Endometrium (tissue), 2 donors: ENCODE data around the gene MALT1.
"Not testable (repeated sequence)": the region's sequence is repeated elsewhere in the genome, so short reads cannot be mapped to it uniquely, and the experiment has no call there.

Source experiments
- FAIRE-seq: peaks from 2 replicates; lab custom pipeline; 2012; peaks lifted over from hg19 to GRCh38; lab: Jason Lieb, UNC
- donor health status: control.
- donor health status: control.

The MALT1 gene

GRCh38 chr18:58732471-58732870 is 61.2 kb downstream of the MALT1 start:
- no peak for FAIRE-seq

- FAIRE-seq = no peak
These were observed 62.6 kb downstream of the MALT1 start for GRCh38 chr18:58733866-58734265.

DNA sequence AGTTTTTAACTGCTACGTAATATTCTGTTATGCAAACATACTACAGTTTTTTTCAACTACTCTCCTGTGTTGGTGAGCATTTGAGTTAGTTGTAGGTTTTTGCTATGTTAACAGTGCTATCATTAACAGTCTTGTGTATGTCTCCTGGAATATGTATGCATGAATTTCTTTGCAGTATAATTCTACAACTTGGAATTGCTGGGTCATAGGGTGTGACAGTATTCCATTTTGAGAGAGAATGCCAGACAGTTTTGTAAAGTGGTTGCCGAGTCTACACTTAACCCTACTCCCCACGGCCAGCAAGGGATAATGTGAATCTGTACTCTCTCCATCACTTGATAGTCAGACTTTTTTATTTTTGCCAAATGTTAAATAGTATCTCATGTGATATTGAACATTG is 67.1 kb downstream of the MALT1 start:
- FAIRE-seq = no peak

DNA sequence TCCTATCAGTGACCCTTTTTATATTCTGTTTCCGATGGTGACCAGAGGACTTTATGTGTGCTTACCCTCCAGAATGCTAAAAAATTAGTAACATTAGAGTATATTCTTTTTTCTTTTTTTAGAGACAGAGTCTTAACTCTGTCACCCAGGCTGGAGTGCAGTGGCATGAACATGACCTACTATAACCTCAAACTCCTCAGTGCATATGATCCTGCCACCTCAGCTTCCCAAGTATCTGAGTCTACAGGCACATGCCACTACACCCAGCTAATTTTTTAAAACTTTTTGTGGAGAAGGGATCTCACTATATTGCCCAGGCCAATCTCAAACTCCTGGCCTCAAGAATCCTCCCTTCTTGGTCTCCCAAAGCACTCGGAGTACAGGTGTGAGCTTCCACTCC is 74.6 kb downstream of the MALT1 start:
- FAIRE-seq = no peak

- FAIRE-seq = no peak
These were observed 77.8 kb downstream of the MALT1 start for GRCh38 chr18:58748899-58749595.

GRCh38 chr18:58753976-58754375 is 82.7 kb downstream of the MALT1 start:
- FAIRE-seq = no peak

- FAIRE-seq = no peak
These were observed 83.3 kb downstream of the MALT1 start for GRCh38 chr18:58754544-58755068.

DNA sequence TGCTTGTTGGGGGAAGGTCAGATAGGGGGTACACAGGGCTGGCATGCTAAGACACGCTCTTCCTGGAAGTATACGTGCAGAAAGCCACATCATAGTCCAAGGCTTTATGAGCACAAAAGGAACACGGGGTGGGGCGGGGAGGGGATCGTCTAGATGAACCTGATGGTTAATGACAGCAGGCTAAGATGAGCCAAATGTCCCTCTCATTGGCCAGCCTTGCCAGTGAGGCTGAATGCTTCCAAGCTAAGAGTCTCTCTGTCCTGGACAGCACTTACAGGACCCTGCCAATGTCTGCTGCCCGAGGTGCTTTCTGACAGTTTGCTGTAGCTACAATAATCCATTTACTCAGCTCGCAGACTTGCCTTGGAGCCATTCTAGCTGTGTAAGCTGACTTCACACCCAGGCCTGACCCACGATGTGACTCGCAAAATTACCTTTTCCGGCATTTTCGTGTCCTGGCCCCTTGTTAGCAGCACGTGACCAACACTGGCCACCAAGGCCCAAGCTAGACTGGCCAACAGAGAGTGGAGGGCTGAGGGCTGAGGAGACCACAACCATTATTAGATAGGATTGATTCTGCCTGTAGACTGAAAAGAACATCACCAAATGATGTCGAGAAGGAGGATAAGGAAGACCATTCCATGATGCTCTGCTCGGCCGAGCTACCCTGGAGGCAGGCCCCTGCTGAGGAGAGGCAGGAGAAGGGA is 84.2 kb downstream of the MALT1 start:
- FAIRE-seq = no peak

DNA sequence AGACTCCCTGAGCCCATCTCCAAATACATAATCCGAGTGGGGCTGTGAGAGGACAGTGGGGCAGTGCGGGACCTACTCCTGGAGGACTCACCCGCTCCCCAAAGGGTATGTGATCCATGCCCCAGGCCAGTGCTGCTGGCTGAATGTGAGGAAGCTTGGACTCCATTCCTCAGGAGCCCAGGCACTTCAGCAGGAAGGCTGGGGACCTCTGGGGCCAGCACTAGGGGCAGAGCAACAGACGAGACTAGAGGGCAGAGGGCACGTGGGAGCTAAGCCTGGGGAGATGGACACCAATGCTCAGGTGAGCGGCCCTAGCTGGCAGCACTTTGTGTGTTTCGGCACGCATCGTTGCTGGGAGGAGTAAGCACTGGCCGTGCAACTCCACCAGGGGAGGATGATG is 84.9 kb downstream of the MALT1 start:
- no peak for FAIRE-seq

GRCh38 chr18:58756596-58757240 is 85.5 kb downstream of the MALT1 start:
- FAIRE-seq = no peak

DNA sequence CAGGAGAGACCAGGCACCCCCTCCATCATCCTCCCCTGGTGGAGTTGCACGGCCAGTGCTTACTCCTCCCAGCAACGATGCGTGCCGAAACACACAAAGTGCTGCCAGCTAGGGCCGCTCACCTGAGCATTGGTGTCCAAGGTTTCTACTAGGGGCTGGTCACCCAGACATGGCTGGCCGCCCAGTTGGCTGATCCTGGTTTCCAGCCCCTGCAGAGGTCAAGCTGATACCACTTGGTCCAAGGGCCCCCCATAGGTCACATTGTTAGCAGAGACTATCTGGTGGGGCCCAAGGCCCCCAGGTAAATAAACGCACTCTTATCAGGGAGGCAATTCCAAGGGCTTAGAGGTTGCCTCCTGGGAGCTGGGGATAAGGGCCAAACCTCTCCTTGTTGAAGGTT is 86.1 kb downstream of the MALT1 start:
- not testable (repeated sequence) for FAIRE-seq

GRCh38 chr18:58758046-58758445 is 86.8 kb downstream of the MALT1 start:
- no peak for FAIRE-seq

GRCh38 chr18:58758606-58759005 is 87.3 kb downstream of the MALT1 start:
- FAIRE-seq = no peak

- FAIRE-seq = no peak
These were observed 90.1 kb downstream of the MALT1 start for GRCh38 chr18:58761241-58761969.

DNA sequence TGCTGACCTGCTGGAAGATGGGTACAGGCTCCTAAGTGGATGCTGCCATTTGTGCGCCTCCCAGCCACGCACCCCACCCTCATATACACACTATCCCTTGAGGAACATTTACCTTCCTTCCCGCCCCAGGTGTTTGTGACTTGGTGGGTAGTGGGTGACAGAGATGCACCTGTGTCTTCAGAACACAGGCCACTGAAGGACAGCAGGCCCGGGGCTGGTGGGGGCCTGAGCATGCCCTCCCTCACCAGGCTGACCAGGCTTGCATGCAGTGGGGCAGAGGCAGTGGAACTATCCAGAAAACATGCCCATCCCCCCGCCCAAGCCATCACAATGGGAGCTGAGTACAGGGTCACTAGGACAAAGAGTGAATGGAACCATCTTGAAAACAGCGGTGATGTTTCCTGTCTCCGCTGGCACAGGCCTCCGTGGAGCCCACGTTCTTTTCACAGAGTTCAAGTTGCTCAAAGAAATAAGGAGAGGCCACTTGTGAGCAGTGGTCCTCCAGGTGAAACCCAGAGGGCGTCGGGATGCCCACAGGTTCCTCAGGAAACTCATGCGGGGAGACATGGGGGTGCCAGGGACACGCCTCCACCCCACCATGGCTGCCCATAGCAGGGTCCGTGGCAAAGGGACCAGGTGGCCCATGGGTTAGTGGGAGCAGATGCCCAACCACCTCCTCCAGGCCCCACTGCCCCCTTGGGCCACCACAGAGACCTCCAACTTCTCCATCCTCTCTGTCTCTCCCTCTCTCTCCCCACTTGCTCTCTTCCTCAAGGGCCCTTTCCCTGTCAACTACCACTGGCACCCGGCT is 90.9 kb downstream of the MALT1 start:
- FAIRE-seq = no peak

DNA sequence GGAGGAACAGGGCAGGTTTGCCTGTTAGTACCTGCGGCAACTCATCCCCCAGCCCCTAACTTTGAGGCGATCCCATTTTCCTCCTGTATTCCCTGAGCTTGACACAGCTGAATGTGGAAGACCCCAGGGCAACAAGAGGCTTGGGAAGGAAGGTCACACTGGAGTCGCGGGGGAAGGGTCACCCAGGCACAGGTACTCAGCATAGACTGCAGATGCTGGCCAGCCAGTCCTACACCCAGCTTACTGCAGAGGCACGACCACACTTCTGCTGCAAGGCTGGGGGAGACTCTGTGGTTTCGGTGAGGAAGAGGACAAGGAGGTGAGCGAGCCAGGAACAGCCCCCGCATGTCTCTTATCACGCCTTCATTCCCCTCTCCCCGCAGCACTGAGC is 91.5 kb downstream of the MALT1 start:
- FAIRE-seq = no peak

- FAIRE-seq = no peak
These were observed 94.9 kb downstream of the MALT1 start for GRCh38 chr18:58766164-58766563.

GRCh38 chr18:58766946-58767345 is 95.7 kb downstream of the MALT1 start:
- no peak for FAIRE-seq

GRCh38 chr18:58768293-58768974 is 97.2 kb downstream of the MALT1 start:
- no peak for FAIRE-seq

DNA sequence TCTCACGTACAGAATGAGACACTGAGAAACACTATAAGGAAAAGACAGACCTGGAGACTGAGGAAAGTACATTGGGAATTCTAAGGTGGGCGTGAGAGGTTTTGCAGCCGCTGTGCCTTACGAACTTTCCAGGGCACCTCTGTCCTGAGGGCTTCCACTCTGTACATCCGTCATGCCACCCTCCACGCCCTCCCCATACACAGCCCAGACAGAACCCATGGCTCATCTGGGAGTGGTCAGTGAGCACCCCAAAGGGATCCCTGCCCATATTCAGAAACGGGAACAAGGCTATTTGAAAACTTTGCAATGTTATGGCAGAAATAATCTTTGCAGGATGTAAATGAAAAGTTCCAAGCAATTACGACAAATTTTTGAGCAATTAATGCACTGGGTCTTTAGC is 98.1 kb downstream of the MALT1 start:
- FAIRE-seq = no peak

- FAIRE-seq = no peak
These were observed 99.3 kb downstream of the MALT1 start for GRCh38 chr18:58770601-58771000.
